ENCODE data around the gene PSEN2.

The PSEN2 gene

DNA sequence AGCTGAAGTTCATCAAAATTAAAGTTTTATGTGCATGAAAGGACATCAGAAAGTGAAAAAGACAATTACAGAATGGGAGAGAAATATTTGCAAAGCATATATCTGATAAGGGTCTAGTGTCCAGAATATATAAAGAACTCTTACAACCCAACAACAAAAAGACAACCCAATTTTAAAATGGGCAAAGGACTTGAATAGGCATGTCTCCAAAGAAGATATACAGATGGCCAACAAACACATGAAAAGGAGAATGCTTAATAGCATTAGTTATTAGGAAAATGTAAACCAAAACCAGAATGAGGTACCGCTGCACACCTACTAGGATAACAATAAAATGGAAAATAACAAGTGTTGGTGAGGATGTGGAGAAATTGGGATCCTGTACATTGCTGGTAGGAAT lies 1.7 kb upstream of the PSEN2 start:
- H3K4me3 ChIP-seq (ENCODE audit: low read depth, low read length): no peak overlapping the region
- TF ChIP-seq, protein P1, sequence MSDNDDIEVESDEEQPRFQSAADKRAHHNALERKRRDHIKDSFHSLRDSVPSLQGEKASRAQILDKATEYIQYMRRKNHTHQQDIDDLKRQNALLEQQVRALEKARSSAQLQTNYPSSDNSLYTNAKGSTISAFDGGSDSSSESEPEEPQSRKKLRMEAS (IDR thresholded peaks at IDR 0.05; ENCODE audit: low read depth, low read length): no peak
- TF ChIP-seq POLR2A (IDR thresholded peaks at IDR 0.05; ENCODE audit: extremely low read depth, insufficient read length) (no peak), MYC (IDR thresholded peaks at IDR 0.05; ENCODE audit: low read depth, low read length) (no peak)
- TF ChIP-seq, protein P2, sequence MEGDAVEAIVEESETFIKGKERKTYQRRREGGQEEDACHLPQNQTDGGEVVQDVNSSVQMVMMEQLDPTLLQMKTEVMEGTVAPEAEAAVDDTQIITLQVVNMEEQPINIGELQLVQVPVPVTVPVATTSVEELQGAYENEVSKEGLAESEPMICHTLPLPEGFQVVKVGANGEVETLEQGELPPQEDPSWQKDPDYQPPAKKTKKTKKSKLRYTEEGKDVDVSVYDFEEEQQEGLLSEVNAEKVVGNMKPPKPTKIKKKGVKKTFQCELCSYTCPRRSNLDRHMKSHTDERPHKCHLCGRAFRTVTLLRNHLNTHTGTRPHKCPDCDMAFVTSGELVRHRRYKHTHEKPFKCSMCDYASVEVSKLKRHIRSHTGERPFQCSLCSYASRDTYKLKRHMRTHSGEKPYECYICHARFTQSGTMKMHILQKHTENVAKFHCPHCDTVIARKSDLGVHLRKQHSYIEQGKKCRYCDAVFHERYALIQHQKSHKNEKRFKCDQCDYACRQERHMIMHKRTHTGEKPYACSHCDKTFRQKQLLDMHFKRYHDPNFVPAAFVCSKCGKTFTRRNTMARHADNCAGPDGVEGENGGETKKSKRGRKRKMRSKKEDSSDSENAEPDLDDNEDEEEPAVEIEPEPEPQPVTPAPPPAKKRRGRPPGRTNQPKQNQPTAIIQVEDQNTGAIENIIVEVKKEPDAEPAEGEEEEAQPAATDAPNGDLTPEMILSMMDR (IDR thresholded peaks at IDR 0.05; ENCODE audit: low read depth, low read length): no peak
- DNase-seq (ENCODE audit: low read depth): no peak

DNA sequence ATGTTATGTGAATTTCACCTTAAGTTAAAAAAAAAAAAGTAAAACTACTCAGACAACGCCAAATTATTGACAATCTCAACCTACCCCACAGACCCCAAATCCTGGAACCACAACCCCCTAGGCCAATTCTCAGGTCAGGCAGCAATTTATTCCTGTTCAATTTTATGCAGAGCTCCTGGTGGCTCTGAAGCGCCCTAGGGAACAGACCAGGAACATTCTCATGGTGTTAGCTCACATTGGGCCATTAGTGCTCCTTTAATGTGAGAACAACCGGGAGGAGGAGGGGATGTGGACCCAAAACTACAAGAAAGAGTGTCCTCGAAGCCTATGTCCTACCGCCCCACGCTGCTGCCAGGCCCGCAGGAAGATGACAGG lies 403 bp upstream of the PSEN2 start:
- TF ChIP-seq, protein P1 (IDR thresholded peaks at IDR 0.05; ENCODE audit: low read depth, low read length): no peak
- TF ChIP-seq MYC (IDR thresholded peaks at IDR 0.05; ENCODE audit: low read depth, low read length) (no peak), POLR2A (IDR thresholded peaks at IDR 0.05; ENCODE audit: extremely low read depth, insufficient read length) (no peak)
- TF ChIP-seq, protein P2 (IDR thresholded peaks at IDR 0.05; ENCODE audit: low read depth, low read length): no peak
- peak overlapping the region; percentile 52 for H3K4me3 ChIP-seq (ENCODE audit: low read depth, low read length)
- DNase-seq (ENCODE audit: low read depth): no peak

DNA sequence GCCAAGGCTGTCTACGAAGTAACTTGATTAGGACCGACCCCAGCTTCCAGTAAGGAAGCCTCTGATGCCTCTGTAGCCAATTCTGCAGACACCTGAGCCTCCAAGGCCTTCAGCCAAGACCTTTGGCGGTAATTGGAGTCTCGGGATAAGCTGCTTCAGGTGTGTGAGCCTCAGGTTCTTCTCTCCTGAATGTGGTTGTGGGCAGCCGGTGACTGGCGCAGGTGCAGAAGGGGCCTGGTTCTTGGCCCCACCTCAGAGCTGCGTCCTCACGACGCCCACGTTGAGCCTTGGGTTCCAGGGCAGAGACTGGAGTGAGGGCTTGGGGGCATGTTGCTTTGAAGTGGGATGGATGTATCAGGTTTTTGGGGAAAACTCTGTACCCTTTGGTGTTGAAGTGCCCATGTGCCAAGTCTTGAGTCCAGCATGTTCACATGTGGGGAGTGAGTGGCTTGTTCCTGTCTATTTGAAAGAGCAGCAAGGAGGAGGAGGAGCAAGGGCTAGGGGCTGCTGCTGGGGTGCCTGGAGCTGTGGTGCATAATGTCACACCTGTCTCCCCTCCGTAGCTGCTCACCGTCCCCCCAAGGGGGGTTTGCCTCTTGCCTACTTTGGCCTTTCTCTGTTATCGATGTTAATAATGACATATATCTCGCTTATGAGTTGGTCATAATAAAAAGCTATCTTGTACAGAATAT lies 1.4 kb downstream of the PSEN2 start:
- no peak for DNase-seq (ENCODE audit: low read depth)
- TF ChIP-seq, protein P1 (IDR thresholded peaks at IDR 0.05; ENCODE audit: low read depth, low read length): peak; percentile 20; the same call in 1 of the 2 replicates
- TF ChIP-seq MYC (IDR thresholded peaks at IDR 0.05; ENCODE audit: low read depth, low read length): no peak
- no peak for TF ChIP-seq POLR2A (IDR thresholded peaks at IDR 0.05; ENCODE audit: extremely low read depth, insufficient read length)
- TF ChIP-seq, protein P2 (IDR thresholded peaks at IDR 0.05; ENCODE audit: low read depth, low read length): no peak
- H3K4me3 ChIP-seq (ENCODE audit: low read depth, low read length): no peak overlapping the region

DNA sequence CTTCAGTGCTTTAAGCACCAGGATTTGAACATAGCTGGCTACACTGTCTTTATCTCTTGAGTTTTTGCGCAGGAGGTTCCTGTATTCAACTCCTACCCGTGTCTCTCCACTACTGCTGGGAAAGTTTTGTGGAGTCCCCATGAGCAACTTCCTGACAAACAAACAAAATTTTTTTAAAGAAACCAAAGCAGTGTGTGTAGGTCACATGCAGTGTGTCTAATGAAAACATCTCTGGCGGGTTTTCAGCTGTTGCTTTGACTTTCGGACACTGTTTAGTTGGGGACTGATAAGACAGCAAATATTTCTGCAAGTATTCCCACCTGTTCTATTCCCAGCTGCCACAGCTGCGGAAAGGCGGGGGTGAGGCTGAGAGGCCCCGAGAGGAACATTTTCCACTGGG lies 2.0 kb downstream of the PSEN2 start:
- DNase-seq (ENCODE audit: low read depth): no peak
- TF ChIP-seq POLR2A (IDR thresholded peaks at IDR 0.05; ENCODE audit: extremely low read depth, insufficient read length): no peak
- TF ChIP-seq, protein P1 (IDR thresholded peaks at IDR 0.05; ENCODE audit: low read depth, low read length): no peak
- TF ChIP-seq, protein P2 (IDR thresholded peaks at IDR 0.05; ENCODE audit: low read depth, low read length): no peak
- TF ChIP-seq MYC (IDR thresholded peaks at IDR 0.05; ENCODE audit: low read depth, low read length): no peak

DNA sequence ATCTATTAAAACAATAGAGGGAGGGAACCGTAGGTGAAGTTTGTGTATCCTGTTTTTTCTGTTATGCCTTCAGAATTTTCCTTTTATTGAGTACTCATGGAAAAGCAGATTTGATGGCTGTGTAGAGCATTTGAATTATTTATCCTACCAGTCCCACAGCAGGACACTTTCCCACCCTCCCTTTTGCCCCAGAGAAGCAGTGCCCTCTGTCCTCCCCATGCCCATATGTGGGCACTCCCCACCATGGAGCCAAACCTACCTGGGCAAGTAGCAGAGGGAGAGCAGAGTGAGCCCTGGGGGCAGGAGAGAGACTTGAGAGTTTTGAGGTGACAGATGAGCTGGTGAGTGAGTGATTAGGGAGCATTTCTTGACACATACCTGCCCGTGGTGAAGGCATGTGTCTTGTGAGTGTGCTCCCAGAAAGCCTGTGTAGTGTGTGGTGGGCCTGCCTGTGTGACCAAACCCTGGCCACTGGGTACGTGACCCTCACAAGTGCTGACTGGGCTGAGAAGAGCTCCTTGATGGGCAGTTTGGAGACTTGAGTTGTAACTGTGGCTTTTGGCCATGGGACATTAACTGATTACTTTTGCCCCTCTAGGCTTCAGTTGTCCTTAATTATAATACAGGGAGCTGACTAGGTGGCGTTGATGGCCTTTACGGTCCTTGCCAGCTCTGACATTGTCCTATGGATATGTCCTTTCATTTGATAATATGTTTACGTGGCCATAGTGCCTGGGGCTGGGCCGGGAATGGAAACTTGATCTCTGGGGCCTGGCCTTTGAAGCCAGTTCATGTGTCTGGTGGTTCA lies 3.6 kb downstream of the PSEN2 start:
- no peak for DNase-seq (ENCODE audit: low read depth)
- TF ChIP-seq MYC (IDR thresholded peaks at IDR 0.05; ENCODE audit: low read depth, low read length): no peak
- TF ChIP-seq POLR2A (IDR thresholded peaks at IDR 0.05; ENCODE audit: extremely low read depth, insufficient read length): no peak
- TF ChIP-seq, protein P1 (IDR thresholded peaks at IDR 0.05; ENCODE audit: low read depth, low read length): no peak
- TF ChIP-seq, protein P2 (IDR thresholded peaks at IDR 0.05; ENCODE audit: low read depth, low read length): no peak
- H3K4me3 ChIP-seq (ENCODE audit: low read depth, low read length): no peak overlapping the region

More for the DNA sequence above, 2.0 kb downstream of the PSEN2 start:
- no peak overlapping the region for H3K4me3 ChIP-seq (ENCODE audit: low read depth, low read length)

Data from NB4 (cell line).